Activated CD4-positive, alpha-beta memory T cell treated with anti-CD3 and anti-CD28 coated beads, Interleukin-2, amount 10 ng/mL, durations not matched to agents 7 days and 5 days (primary cell): Measurements from ENCODE around the gene OTP. TPM values are rescaled to one million over a fixed set of nuclear protein-coding genes. Genes with fewer than 3 reads are reported as not detected.
A peak's percentile ranks its signal among the peaks of the same experiment; 100 is the strongest.

Source experiments
- CTCF ChIA-PET: fragments of 350-600 bp; sonication (Branson Sonifier 250); formaldehyde crosslinking; loops from one replicate; lab custom pipeline; 2021; ENCODE audit warnings: antibody characterized with exemption, inconsistent platforms; lab: Charles Lee
- POLR2A ChIA-PET: fragments of 350-600 bp; sonication (Branson Sonifier 250); formaldehyde crosslinking; loops from one replicate; lab custom pipeline; 2021; ENCODE audit warnings: antibody characterized with exemption; lab: Charles Lee
- DNase-seq: peaks from one replicate; pipeline ENCODE4 v3.0.0-alpha.2; 2020
- H3K27ac Mint-ChIP-seq: one replicate; pipeline ENCODE4 v1.8.0; 2021; ENCODE audit warnings: mild to moderate bottlenecking, mixed read lengths
- H3K27me3 Mint-ChIP-seq: one replicate; pipeline ENCODE4 v1.8.0; 2021; ENCODE audit warnings: mixed read lengths
- H3K36me3 Mint-ChIP-seq: one replicate; pipeline ENCODE4 v1.8.0; 2021; ENCODE audit warnings: low read depth, mixed read lengths
- H3K4me1 Mint-ChIP-seq: one replicate; pipeline ENCODE4 v1.8.0; 2021; ENCODE audit warnings: mixed read lengths
- H3K4me3 Mint-ChIP-seq: one replicate; pipeline ENCODE4 v1.8.0; 2021; ENCODE audit warnings: mild to moderate bottlenecking, mixed read lengths
- H3K9me3 Mint-ChIP-seq: one replicate; pipeline ENCODE4 v1.8.0; 2021; ENCODE audit warnings: mixed read lengths
- total RNA-seq, 2 experiments: library from RNA; stranded (reverse); gene quantifications; one replicate each; pipeline ENCODE4 v1.2.3, GENCODE V29; 2021

Gene OTP
- not detected for total RNA-seq

DNA sequence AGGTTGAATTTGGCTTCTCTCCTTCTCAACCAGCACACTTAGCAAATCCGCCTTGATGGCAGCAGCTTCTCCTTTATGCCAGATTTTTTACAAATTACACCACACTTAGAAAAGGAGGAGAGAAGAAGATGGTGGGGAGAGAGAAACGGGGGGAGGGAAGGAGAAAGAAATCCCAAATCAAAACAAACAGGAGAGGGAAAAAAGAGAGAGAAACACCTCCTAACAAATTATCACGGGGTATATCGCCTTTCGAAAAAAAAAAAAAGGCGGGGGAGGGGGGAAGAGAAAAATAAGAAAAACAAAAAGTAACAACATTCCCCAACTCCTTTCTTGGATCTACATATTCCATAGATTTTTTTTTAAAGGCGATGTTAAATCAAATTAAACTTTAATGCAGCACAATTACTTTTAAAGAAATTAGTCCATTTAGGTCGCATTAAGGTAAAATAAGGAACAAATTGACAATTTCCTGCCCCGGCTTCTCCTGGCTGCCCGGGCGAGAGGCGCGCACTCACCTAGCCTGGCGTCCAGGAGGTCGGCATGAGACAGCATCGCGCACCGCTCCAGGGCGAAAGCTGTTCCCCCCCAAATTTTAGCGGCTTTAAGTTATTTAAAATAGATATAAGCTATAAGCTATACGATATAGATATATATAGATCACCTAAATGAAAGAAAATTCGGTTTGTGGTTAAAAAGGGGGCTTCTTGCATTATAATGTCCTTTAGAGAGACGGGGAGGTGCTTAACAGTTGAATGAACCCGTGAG is at the start of gene OTP:
OTP (minus strand) TSS at position 716 of the 765 bp plus-strand sequence; CDS start at position 552, 164 bp downstream.
- ChIA-PET POLR2A (interaction anchor here (1.5 kb wide), 1 partner anchor 10 kb away, joined by 3 read pairs; no protein-coding TSS in a partner anchor), CTCF (interaction anchor here (0.8 kb wide), 1 partner anchor 9 kb away, joined by 3 read pairs; no protein-coding TSS in a partner anchor)
- DNase-seq, result no peak
- Mint-ChIP-seq H3K27me3 (peaks cover 76% of the 10 kb centered on the region), H3K27ac (peak within 1 kb of the TSS; percentile 45), H3K4me1 (peaks cover 15% of the 10 kb centered on the region), H3K4me3 (peak within 1 kb of the TSS; percentile 21), H3K36me3 (peaks cover 14% of the 10 kb centered on the region), H3K9me3 (peaks cover 2% of the 10 kb centered on the region)

DNA sequence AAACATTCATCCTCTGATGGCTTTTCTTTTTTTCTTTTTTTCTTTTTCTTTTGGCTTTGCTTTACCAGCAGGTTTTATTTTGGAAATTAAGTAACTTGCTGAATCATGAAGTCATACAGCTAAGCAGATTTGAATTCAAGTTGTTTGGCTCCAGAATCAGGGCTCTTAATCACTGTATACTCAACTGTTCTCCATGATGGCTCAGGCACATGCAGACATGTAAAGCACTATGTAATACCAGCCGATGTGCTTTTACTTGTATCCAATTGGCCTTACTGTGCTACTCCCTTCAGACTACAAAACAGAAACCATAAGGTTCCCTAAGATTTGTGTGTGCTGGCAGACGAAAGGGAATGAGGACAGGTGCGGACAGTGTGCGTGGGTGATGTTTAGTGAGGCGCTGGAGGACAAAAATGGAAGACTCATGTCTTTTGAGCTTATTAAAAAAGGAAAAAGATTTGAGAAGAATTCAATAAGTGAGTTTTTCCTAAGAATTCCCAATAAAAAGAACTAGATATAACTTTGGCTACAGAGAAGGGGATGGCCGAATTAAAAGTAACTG is 44.7 kb upstream of the OTP start:
- Mint-ChIP-seq H3K4me1 (no peaks in the 10 kb centered on the region), H3K27me3 (no peaks in the 10 kb centered on the region), H3K9me3 (no peaks in the 10 kb centered on the region), H3K36me3 (peaks cover 2% of the 10 kb centered on the region), H3K27ac (no peak overlapping the region), H3K4me3 (no peak overlapping the region)
- ChIA-PET CTCF (no interaction called here), POLR2A (no interaction called here)
- DNase-seq, result no peak

DNA sequence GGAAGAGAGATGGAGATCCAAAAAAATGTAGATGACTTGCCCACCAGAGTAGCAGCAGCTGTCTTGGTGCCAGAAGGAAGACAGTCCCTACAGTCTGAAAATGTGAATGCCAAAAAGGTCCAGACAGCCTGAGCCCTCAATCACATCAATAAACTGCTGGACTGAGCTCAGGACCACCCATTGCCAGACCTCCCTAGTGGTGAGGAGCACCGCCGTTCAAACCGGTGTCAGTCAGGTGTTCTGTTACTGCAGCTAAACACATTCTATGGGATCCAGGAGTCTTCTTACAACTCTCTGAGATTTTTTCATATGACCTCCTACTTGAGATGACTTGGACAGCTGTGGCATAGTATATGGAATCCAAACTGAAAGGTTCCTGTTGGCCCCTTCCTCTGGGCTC is 32.0 kb upstream of the OTP start:
- no peak overlapping the region for H3K27ac Mint-ChIP-seq
- H3K4me1 Mint-ChIP-seq, result no peaks in the 10 kb centered on the region
- ChIA-PET CTCF (no interaction called here), POLR2A (no interaction called here)
- no peak for DNase-seq
- H3K27me3 Mint-ChIP-seq, result peaks cover 18% of the 10 kb centered on the region
- peaks cover 4% of the 10 kb centered on the region for H3K9me3 Mint-ChIP-seq
- peaks cover 3% of the 10 kb centered on the region for H3K36me3 Mint-ChIP-seq
- no peak overlapping the region for H3K4me3 Mint-ChIP-seq

DNA sequence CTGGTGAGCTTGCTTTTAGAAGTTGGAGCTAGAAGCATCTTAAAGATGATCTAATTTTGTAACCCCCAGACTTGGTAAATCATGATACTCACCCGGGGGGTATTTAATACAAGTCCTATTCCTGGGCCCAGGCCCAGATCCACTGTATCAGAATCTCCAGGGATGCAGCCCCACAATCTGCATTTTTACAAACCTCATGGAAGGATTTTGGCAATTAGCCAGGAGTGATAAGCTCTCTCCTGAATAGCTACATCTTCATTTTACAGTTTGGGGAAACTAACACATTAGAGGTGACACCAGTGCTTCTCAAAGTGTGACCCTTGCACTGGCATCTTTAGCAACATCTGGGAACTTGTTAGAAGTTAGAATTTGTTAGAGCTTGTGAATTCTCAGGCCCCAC is 31.2 kb upstream of the OTP start:
- CTCF ChIA-PET, result interaction anchor here (0.8 kb wide), 1 partner anchor 9 kb away, joined by 3 read pairs; no protein-coding TSS in a partner anchor

DNA sequence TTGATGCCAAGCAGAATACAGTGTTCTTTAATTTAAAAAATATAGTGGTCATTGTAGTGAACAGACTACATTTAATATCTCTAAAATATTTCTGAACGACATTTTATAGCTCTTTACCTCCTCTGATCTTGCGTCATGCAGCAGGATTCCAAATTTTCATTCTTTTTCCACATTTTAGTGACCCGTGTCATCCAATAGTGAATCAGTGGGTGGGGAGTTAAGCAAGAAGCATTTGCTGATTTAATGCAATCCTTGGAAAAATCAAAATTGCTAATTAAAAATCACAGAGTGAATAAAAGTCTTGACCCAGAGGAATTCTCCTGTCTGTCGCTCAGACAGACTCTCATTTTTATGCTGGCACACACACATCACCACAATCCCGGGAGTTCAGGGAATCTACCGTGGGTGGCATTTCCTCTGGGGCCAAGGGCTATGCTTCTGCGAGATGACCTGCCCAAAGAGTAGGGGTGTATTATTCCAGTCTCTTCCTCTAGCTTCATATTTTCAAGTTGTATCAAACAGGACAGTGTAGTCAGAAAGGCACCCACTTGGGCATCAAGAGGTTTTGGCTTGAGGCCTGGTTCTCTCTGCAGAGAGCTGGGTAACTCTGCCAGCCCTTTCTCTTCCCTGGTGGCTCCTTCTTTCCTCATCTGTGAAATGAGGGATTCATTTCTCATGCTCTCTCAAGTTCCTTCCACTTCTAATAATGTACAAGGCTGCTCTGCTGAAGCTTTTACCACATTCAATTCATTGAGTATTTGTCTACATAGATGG is 24.8 kb upstream of the OTP start:
- H3K9me3 Mint-ChIP-seq, result no peaks in the 10 kb centered on the region
- ChIA-PET CTCF (interaction anchor here (2.0 kb wide), 1 partner anchor 17 kb away, joined by 5 read pairs; no protein-coding TSS in a partner anchor), POLR2A (no interaction called here)
- H3K36me3 Mint-ChIP-seq, result no peaks in the 10 kb centered on the region
- H3K4me3 Mint-ChIP-seq, result no peak overlapping the region
- peaks cover 1% of the 10 kb centered on the region for H3K4me1 Mint-ChIP-seq
- H3K27me3 Mint-ChIP-seq, result peaks cover 2% of the 10 kb centered on the region
- H3K27ac Mint-ChIP-seq, result no peak overlapping the region
- DNase-seq, result no peak

More for the DNA sequence above, 31.2 kb upstream of the OTP start:
- Mint-ChIP-seq H3K4me3 (no peak overlapping the region), H3K9me3 (no peaks in the 10 kb centered on the region), H3K27ac (no peak overlapping the region), H3K36me3 (no peaks in the 10 kb centered on the region), H3K27me3 (peaks cover 11% of the 10 kb centered on the region), H3K4me1 (no peaks in the 10 kb centered on the region)
- POLR2A ChIA-PET, result no interaction called here
- DNase-seq, result no peak

DNA sequence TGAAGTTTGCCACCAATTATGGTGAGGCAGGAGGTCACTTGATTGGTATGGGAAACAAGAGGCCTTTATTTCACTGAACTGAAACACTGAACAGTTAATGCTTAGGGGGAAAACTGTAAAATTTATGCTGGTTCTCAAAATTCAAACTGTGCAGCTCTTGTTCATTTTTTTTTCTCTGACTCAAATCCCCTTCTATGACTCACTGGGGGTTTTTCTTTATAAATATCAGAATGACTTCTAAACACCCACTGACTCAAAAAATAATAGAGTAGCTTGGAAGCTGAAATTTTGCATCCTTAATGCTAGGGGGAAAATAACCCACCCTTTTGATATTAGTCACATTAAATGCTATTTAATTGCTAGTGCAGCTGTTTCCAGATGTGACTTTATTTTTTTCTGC is 24.1 kb upstream of the OTP start:
- ChIA-PET POLR2A (no interaction called here), CTCF (interaction anchor here (2.0 kb wide), 1 partner anchor 16 kb away, joined by 5 read pairs; no protein-coding TSS in a partner anchor)
- H3K4me1 Mint-ChIP-seq, result peaks cover 1% of the 10 kb centered on the region
- H3K4me3 Mint-ChIP-seq, result no peak overlapping the region
- H3K9me3 Mint-ChIP-seq, result no peaks in the 10 kb centered on the region
- DNase-seq, result no peak
- H3K27me3 Mint-ChIP-seq, result peaks cover 3% of the 10 kb centered on the region
- H3K36me3 Mint-ChIP-seq, result no peaks in the 10 kb centered on the region
- no peak overlapping the region for H3K27ac Mint-ChIP-seq

DNA sequence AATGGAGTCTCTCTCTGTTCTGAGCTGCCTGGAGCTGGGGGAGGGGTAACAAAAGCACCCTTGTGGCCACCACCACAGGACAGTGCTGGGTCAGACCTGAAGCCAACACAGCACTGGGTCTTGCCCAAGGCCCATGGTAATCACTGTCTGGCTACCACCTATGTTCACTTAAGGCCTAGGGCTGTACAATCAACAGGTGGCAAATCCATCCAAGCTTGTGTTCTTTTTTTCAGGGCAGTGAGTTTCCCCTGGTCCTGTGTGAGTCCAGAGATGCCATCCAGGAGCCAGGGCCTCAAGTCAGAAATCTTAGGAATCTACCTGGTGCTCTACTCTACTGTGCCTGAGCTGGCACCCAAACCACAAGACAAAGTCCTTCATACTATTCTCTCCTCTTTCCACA is 20.1 kb upstream of the OTP start:
- Mint-ChIP-seq H3K27me3 (peaks cover 26% of the 10 kb centered on the region), H3K27ac (no peak overlapping the region), H3K36me3 (no peaks in the 10 kb centered on the region), H3K4me3 (no peak overlapping the region), H3K4me1 (peaks cover 1% of the 10 kb centered on the region), H3K9me3 (no peaks in the 10 kb centered on the region)
- ChIA-PET POLR2A (no interaction called here), CTCF (no interaction called here)
- no peak for DNase-seq

DNA sequence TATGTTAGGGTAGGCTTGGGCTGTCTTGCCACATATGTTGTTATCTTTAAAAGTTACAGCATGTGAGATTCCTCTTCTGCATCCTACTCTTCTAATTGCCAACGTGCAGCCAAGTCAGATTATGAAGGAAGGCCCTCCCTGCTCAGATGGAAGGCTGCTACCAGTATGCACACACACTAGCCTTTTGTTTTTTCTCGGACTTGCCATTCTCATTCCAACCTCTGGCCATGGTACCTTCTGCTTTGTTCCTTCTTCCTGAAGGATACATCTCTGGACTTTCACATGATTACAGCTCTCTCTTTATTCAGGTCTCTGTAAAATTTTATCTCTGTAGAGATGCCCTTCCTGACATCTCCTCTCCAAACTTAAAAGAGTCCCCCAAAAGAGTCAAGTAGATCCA is 12.8 kb upstream of the OTP start:
- CTCF ChIA-PET, result no interaction called here
- H3K27me3 Mint-ChIP-seq, result peaks cover 36% of the 10 kb centered on the region
- no peak overlapping the region for H3K27ac Mint-ChIP-seq
- H3K4me1 Mint-ChIP-seq, result no peaks in the 10 kb centered on the region
- no peaks in the 10 kb centered on the region for H3K9me3 Mint-ChIP-seq
- H3K4me3 Mint-ChIP-seq, result no peak overlapping the region
- POLR2A ChIA-PET, result no interaction called here
- no peaks in the 10 kb centered on the region for H3K36me3 Mint-ChIP-seq
- no peak for DNase-seq

DNA sequence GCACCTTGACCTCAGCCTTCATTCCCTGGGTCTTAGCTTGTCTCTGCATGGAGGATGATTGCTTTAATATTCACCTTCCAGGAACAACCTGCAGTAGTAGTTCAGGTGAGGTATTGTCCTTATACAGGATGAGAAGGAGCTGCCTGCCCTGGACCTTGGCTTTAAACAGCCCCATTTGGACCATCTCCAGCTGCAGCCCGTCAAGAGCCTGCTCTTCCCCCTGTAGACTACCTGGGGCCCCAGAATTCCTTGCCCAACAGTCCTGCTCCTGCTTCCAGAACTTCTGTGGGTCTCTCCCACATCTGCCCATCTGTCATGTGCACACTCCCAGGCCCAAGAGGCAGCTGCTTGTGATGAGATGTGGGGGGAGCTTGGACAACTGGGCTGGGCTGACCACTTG is 12.2 kb upstream of the OTP start:
- Mint-ChIP-seq H3K27me3 (peaks cover 37% of the 10 kb centered on the region), H3K4me1 (peaks cover 2% of the 10 kb centered on the region), H3K9me3 (no peaks in the 10 kb centered on the region), H3K27ac (no peak overlapping the region), H3K36me3 (no peaks in the 10 kb centered on the region), H3K4me3 (no peak overlapping the region)
- POLR2A ChIA-PET, result no interaction called here
- CTCF ChIA-PET, result no interaction called here
- no peak for DNase-seq

DNA sequence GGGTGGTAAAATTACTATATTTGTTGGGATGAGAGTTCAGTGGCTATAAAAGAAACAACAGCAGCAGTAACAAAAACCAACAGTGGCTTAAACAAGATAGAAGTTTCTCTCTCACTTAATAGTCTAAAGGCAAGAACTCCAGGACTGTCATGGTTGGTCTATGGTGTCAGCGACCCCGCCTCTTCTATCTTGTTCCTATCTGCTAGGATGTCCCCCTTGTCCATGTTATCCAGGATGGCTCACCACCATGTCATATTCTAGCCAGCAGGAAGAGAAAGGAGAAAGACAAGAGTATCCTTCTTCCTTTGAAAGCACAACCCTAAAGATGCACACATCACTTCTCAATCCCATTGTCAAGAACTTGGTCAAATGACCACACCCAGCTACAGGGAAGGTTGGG is 11.3 kb upstream of the OTP start:
- DNase-seq, result no peak
- CTCF ChIA-PET, result no interaction called here
- Mint-ChIP-seq H3K36me3 (no peaks in the 10 kb centered on the region), H3K4me1 (peaks cover 4% of the 10 kb centered on the region), H3K4me3 (no peak overlapping the region), H3K9me3 (no peaks in the 10 kb centered on the region), H3K27me3 (peaks cover 37% of the 10 kb centered on the region), H3K27ac (no peak overlapping the region)
- POLR2A ChIA-PET, result no interaction called here

DNA sequence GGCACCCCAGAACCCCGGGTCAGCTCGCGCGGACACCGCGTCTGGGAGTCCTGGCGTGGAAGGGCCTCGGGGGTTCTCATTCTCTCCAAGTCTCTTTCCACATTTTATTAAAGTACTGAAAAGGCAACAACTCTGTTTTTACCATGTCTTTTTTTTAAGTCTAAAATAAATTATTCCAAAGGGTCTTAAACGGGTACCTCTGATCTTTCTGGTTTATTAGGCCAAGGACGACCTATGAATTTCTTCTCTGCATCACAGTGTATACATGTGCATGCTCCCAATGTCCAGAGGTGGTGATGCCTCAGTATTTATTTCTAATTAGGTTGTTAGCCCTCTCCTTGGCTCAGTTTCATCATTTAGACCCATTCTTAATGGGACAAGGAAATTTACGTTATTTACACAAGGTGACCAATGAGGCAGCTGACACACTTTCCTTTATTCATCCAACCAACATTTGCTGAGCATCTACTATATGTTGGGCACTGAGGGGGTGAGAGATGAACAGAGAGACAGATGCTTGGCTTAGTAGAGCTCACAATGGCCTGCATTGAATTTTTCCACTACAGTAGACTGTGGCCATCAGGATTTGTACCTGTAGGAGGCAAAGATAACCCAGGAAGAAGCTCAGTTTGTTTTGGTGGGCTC is 7.6 kb upstream of the OTP start:
- no peak overlapping the region for H3K4me3 Mint-ChIP-seq
- POLR2A ChIA-PET, result no interaction called here

DNA sequence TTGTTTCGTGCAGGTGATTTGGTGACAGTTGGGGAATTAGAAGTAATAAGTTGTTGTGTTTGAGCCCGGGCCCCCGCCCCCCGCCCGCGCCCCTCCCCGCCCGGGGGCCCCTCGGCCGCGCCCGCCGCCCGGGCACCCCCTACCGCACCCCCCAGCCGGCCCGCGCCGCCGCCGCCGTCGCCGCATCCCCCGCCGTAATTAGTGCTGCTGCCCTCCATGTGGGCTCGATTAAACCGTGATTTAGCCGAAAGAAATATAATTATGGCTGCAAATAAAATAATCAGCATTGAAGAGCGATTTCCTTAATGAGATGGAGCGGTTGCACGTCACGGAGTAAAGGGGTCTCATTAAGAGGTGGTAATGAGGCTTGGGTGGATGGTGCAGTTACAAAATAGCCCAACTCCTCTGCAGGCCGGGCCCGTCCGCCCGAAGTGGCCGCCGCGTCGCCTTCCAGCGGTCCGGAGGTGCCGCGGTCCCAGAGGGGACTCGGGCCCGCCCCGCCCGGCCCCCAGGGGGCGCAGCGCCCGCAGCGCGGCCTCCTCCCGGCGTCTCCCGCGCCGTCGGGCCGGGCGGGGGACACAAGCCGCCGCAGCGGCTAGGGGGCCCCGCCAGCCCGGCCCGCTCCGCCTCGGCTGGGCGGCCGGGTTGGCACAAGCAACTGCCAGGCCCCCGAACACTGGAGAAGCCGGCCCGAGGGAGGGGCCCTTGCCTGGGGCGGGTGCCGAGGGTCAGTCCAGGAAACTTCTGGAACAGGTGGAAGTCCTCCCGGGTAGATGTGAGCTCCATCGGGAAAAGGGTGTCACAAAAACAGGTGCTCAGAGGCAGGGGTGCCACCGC is 6.9 kb upstream of the OTP start:
- Mint-ChIP-seq H3K4me1 (peaks cover 15% of the 10 kb centered on the region), H3K9me3 (no peaks in the 10 kb centered on the region), H3K27me3 (peaks cover 72% of the 10 kb centered on the region), H3K36me3 (peaks cover 9% of the 10 kb centered on the region), H3K4me3 (peak overlapping the region; percentile 41), H3K27ac (no peak overlapping the region)
- CTCF ChIA-PET, result interaction anchor here (1.3 to 1.7 kb wide), 2 partner anchors 12 to 17 kb away, joined by 5 to 6 read pairs; no protein-coding TSS in a partner anchor
- POLR2A ChIA-PET, result no interaction called here
- DNase-seq, result peak; percentile 41

More for the DNA sequence above, 7.6 kb upstream of the OTP start:
- H3K9me3 Mint-ChIP-seq, result no peaks in the 10 kb centered on the region
- no peak for DNase-seq
- H3K36me3 Mint-ChIP-seq, result peaks cover 3% of the 10 kb centered on the region
- peaks cover 64% of the 10 kb centered on the region for H3K27me3 Mint-ChIP-seq
- no peak overlapping the region for H3K27ac Mint-ChIP-seq
- CTCF ChIA-PET, result interaction anchor here (1.3 to 1.7 kb wide), 2 partner anchors 12 to 16 kb away, joined by 5 to 6 read pairs; no protein-coding TSS in a partner anchor
- peaks cover 13% of the 10 kb centered on the region for H3K4me1 Mint-ChIP-seq
